Mesendoderm (in vitro differentiated cells): ENCODE data around the gene DIAPH2.
A peak's percentile ranks its signal among the peaks of the same experiment; 100 is the strongest.

ENCODE experiments used
- DNase-seq: peaks from one replicate; pipeline ENCODE4 v3.0.0; 2013
- H2AK5ac ChIP-seq: 2 replicates; pipeline ENCODE4 v1.6.1; 2013; ENCODE audit warnings: low read length, inconsistent platforms
- H2BK120ac ChIP-seq: 2 replicates; pipeline ENCODE4 v1.6.1; 2013; ENCODE audit warnings: low read depth, mild to moderate bottlenecking, low read length, moderate library complexity, mixed read lengths
- H2BK15ac ChIP-seq: replicated peaks from 2 replicates; pipeline ENCODE4 v1.6.1; 2013; ENCODE audit warnings: low read depth, mild to moderate bottlenecking, moderate library complexity
- H2BK5ac ChIP-seq: 2 replicates; pipeline ENCODE4 v1.6.1; 2013; ENCODE audit warnings: low read length, inconsistent platforms
- H3K18ac ChIP-seq: 2 replicates; pipeline ENCODE4 v1.6.1; 2013; ENCODE audit warnings: mild to moderate bottlenecking, low read length, mixed read lengths
- H3K23ac ChIP-seq: one replicate; pipeline ENCODE4 v1.6.1; 2013; ENCODE audit warnings: low read length
- H3K27ac ChIP-seq: 2 replicates; pipeline ENCODE4 v1.5.1; 2013; ENCODE audit warnings: low read depth, mild to moderate bottlenecking, inconsistent platforms, low read length, moderate library complexity
- H3K27me3 ChIP-seq: 2 replicates; pipeline ENCODE4 v1.6.1; 2013; ENCODE audit warnings: low read length, control low read depth, mild to moderate bottlenecking, inconsistent platforms; ENCODE audit not compliant: insufficient read depth, poor library complexity
- H3K36me3 ChIP-seq: 2 replicates; pipeline ENCODE4 v1.6.1; 2013; ENCODE audit warnings: low read length, inconsistent platforms; ENCODE audit not compliant: control insufficient read depth, insufficient read depth
- H3K4ac ChIP-seq: one replicate; pipeline ENCODE4 v1.6.1; 2013; ENCODE audit warnings: low read depth, mild to moderate bottlenecking, low read length, moderate library complexity
- H3K4me1 ChIP-seq: 2 replicates; pipeline ENCODE4 v1.6.1; 2013; ENCODE audit warnings: low read depth, low read length, inconsistent platforms; ENCODE audit not compliant: control insufficient read depth
- H3K4me2 ChIP-seq: 2 replicates; pipeline ENCODE4 v1.6.1; 2013; ENCODE audit warnings: low read length
- H3K4me3 ChIP-seq: 2 replicates; pipeline ENCODE4 v1.5.1; 2013; ENCODE audit warnings: mild to moderate bottlenecking, low read length
- H3K56ac ChIP-seq: one replicate; pipeline ENCODE4 v1.6.1; 2013; ENCODE audit warnings: low read length
- H3K79me1 ChIP-seq: 2 replicates; pipeline ENCODE4 v1.6.1; 2013; ENCODE audit warnings: low read length, inconsistent platforms
- H3K79me2 ChIP-seq: 2 replicates; pipeline ENCODE4 v1.6.1; 2013; ENCODE audit warnings: mild to moderate bottlenecking, low read length; ENCODE audit not compliant: control insufficient read depth, insufficient read depth
- H3K9ac ChIP-seq: 2 replicates; pipeline ENCODE4 v1.6.1; 2013; ENCODE audit warnings: low read length, inconsistent platforms
- H4K5ac ChIP-seq: one replicate; pipeline ENCODE4 v1.6.1; 2013; ENCODE audit warnings: low read length
- H4K8ac ChIP-seq: one replicate; pipeline ENCODE4 v1.6.1; 2013; ENCODE audit warnings: low read depth, mild to moderate bottlenecking, control low read depth, low read length, moderate library complexity
- WGBS: extraction: QIAGEN DNeasy Blood & Tissue Kit; methylation state at CpG from one replicate; pipeline ENCODE4 v1.1.7; 2013; ENCODE audit warnings: low lambda C conversion rate, missing lambda C conversion rate; ENCODE audit not compliant: insufficient coverage; ENCODE audit errors: extremely low coverage; 5-methylcytosine and 5-hydroxymethylcytosine counted together

The DIAPH2 gene

DNA sequence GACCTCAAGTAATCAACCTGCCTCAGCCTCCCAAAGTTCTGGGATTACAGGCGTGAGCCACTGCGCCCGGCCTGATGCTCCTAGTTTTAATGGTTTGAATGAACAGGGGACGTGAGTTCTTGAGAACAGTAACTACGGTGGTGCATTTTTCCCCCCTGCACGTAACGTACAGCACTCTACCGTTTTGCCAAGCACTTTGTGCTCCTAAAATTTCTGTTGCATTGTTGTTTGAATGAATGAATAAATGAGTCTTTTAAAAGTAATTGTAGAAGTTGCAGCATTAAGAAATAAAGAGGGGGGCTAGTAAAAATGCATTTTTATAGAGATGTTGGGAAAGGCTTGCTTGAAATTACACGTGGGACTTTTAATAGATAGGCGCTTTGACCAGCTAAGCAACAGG, 199.0 kb downstream of the DIAPH2 start, which contains the start of gene RPA4:
RPA4 (plus strand) TSS at position 301 of the 400 bp plus-strand sequence. CDS start 403 bp downstream, outside the sequence.
- Histone ChIP-seq H3K9ac (no peak within 1 kb of the TSS), H3K79me2 (no peaks in the 10 kb centered on the region), H3K79me1 (no peaks in the 10 kb centered on the region), H2BK5ac (no peak within 1 kb of the TSS), H3K27ac (no peak within 1 kb of the TSS), H4K8ac (no peak within 1 kb of the TSS), H3K36me3 (no peaks in the 10 kb centered on the region), H3K56ac (no peak within 1 kb of the TSS), H3K4me1 (no peaks in the 10 kb centered on the region), H2BK15ac (no peak within 1 kb of the TSS), H3K18ac (no peak within 1 kb of the TSS), H2BK120ac (no peak within 1 kb of the TSS), H3K4ac (no peak within 1 kb of the TSS), H3K4me2 (no peak within 1 kb of the TSS), H3K27me3 (no peaks in the 10 kb centered on the region), H2AK5ac (no peak within 1 kb of the TSS), H3K4me3 (no peak within 1 kb of the TSS), H4K5ac (no peak within 1 kb of the TSS), H3K23ac (no peak within 1 kb of the TSS)
- WGBS, result no CpG with 5 or more reads among the region's 10 CpGs
- no peak for DNase-seq

DNA sequence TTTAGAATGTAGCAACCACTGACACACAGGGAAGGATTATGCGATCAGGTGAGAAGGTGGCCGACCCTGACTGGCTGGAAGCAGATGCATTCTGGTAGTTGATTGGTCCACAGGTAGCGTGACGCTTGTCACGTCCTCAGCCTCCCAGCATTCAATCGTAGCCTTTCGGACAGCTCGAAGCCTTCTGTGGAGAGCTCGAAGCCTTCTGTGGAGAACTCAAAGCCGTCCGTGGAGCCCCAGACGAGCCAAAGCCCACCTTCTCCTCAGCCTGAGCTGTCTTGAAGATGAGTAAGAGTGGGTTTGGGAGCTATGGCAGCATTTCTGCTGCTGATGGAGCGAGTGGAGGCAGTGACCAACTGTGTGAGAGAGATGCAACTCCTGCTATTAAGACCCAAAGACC, 199.4 kb downstream of the DIAPH2 start:
- Histone ChIP-seq H3K18ac (no peak overlapping the region), H3K27ac (no peak overlapping the region), H3K4me3 (no peak overlapping the region), H2BK15ac (no peak overlapping the region), H2BK120ac (no peak overlapping the region), H3K4ac (no peak overlapping the region), H3K27me3 (no peaks in the 10 kb centered on the region), H4K8ac (no peak overlapping the region), H3K79me1 (no peaks in the 10 kb centered on the region), H4K5ac (no peak overlapping the region), H3K4me1 (no peaks in the 10 kb centered on the region), H3K79me2 (no peaks in the 10 kb centered on the region), H3K23ac (no peak overlapping the region), H2BK5ac (no peak overlapping the region), H3K56ac (no peak overlapping the region), H3K4me2 (no peak overlapping the region), H3K36me3 (no peaks in the 10 kb centered on the region), H3K9ac (no peak overlapping the region), H2AK5ac (no peak overlapping the region)
- no CpG with 5 or more reads among the region's 13 CpGs for WGBS
- no peak for DNase-seq

GRCh38 chrX:96889726-96890125, 205.1 kb downstream of the DIAPH2 start:
- Histone ChIP-seq H3K4ac (no peak overlapping the region), H3K18ac (no peak overlapping the region), H2AK5ac (no peak overlapping the region), H3K9ac (no peak overlapping the region), H4K5ac (no peak overlapping the region), H3K56ac (no peak overlapping the region), H3K79me1 (no peaks in the 10 kb centered on the region), H3K4me1 (no peaks in the 10 kb centered on the region), H3K27ac (no peak overlapping the region), H2BK15ac (no peak overlapping the region), H3K4me2 (no peak overlapping the region), H3K4me3 (no peak overlapping the region), H3K27me3 (no peaks in the 10 kb centered on the region), H3K79me2 (no peaks in the 10 kb centered on the region), H3K36me3 (no peaks in the 10 kb centered on the region), H2BK5ac (no peak overlapping the region), H4K8ac (no peak overlapping the region), H2BK120ac (no peak overlapping the region), H3K23ac (no peak overlapping the region)
- DNase-seq, result peak; percentile 75
- WGBS, result no CpG with 5 or more reads among the region's 1 CpG

GRCh38 chrX:96906741-96907140, 222.1 kb downstream of the DIAPH2 start:
- Histone ChIP-seq H2BK5ac (no peak overlapping the region), H3K36me3 (no peaks in the 10 kb centered on the region), H3K4me1 (no peaks in the 10 kb centered on the region), H3K9ac (no peak overlapping the region), H4K8ac (no peak overlapping the region), H3K4ac (no peak overlapping the region), H3K23ac (no peak overlapping the region), H3K4me3 (no peak overlapping the region), H2BK15ac (no peak overlapping the region), H2AK5ac (no peak overlapping the region), H3K27ac (no peak overlapping the region), H3K79me2 (no peaks in the 10 kb centered on the region), H2BK120ac (no peak overlapping the region), H3K56ac (no peak overlapping the region), H3K27me3 (no peaks in the 10 kb centered on the region), H3K4me2 (no peak overlapping the region), H4K5ac (no peak overlapping the region), H3K79me1 (no peaks in the 10 kb centered on the region), H3K18ac (no peak overlapping the region)
- no peak for DNase-seq
- WGBS, result no CpG with 5 or more reads among the region's 2 CpGs

DNA sequence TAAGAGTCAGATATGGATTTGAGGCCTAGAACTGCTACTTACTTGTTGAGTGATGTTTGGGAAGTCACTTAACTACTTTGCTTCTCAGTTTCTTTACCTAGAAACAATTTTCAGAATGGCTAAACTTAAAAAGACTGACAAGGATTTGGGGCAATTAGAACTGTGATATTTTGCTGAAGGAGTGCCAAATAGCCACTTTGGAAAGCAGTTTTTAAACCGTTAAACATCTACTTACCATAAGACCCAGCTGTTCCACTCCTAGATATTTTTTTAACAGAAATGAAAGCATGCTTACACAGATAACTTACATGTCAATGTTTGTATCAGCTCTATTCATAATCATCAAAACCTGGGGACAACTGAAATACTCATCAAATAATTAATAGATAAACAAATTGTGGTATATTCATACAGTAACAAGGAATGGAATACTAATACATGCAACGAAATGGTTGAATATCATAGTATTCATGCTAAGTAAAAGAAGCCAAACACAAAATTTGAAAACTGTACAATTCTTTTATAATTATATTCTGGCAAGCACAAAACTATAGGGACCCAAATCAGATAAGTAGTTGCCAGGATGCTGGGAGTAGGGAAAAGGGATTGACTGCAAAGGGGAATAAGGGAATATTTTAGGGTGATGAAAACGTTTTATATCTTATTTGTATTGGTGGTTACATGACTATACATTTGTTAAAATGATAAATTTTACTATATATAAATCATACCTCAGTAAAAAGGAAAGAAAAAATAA, 223.1 kb downstream of the DIAPH2 start:
- WGBS, result no CpG with 5 or more reads among the region's 3 CpGs
- Histone ChIP-seq H3K9ac (no peak overlapping the region), H3K56ac (no peak overlapping the region), H3K27me3 (no peaks in the 10 kb centered on the region), H4K8ac (no peak overlapping the region), H3K4me2 (no peak overlapping the region), H4K5ac (no peak overlapping the region), H3K36me3 (no peaks in the 10 kb centered on the region), H3K4me1 (no peaks in the 10 kb centered on the region), H3K18ac (no peak overlapping the region), H2AK5ac (no peak overlapping the region), H3K4me3 (no peak overlapping the region), H3K4ac (no peak overlapping the region), H2BK5ac (no peak overlapping the region), H3K79me2 (no peaks in the 10 kb centered on the region), H2BK15ac (no peak overlapping the region), H3K27ac (no peak overlapping the region), H2BK120ac (no peak overlapping the region), H3K23ac (no peak overlapping the region), H3K79me1 (no peaks in the 10 kb centered on the region)
- no peak for DNase-seq

- no peak overlapping the region for H3K23ac ChIP-seq
- no peak overlapping the region for H3K18ac ChIP-seq
- H3K27ac ChIP-seq, result no peak overlapping the region
- no peak overlapping the region for H4K5ac ChIP-seq
- H3K79me2 ChIP-seq, result no peaks in the 10 kb centered on the region
- no peak overlapping the region for H2BK5ac ChIP-seq
- no peak overlapping the region for H3K4me3 ChIP-seq
- H4K8ac ChIP-seq, result no peak overlapping the region
- H2BK120ac ChIP-seq, result no peak overlapping the region
- no peak overlapping the region for H3K56ac ChIP-seq
- no peak overlapping the region for H3K4ac ChIP-seq
- DNase-seq, result peak; percentile 1
- no CpG with 5 or more reads among the region's 5 CpGs for WGBS
- no peaks in the 10 kb centered on the region for H3K36me3 ChIP-seq
- no peaks in the 10 kb centered on the region for H3K4me1 ChIP-seq
- no peak overlapping the region for H2BK15ac ChIP-seq
- H3K27me3 ChIP-seq, result no peaks in the 10 kb centered on the region
- no peak overlapping the region for H3K9ac ChIP-seq
- no peak overlapping the region for H3K4me2 ChIP-seq
- no peak overlapping the region for H2AK5ac ChIP-seq
- no peaks in the 10 kb centered on the region for H3K79me1 ChIP-seq
Measured at GRCh38 chrX:96909291-96909690, 224.6 kb downstream of the DIAPH2 start.
